Upper lobe of right lung (tissue), 1 donor: ENCODE measurements around the gene MRGPRD. TPM values are rescaled to one million over a fixed set of nuclear protein-coding genes. Genes with fewer than 3 reads are reported as not detected.

Source experiments
- ATAC-seq: fragments of 200-7000 bp; cut with Tn5 transposase; one replicate; pipeline ENCODE4 v1.9.1; 2020; ENCODE audit warnings: mild to moderate bottlenecking, moderate library complexity
- DNase-seq: peaks from one replicate; pipeline ENCODE4 v3.0.0-alpha.2; 2020
- H3K27ac ChIP-seq: fragments of 200-600 bp; one replicate; pipeline ENCODE4 v1.8.0; 2022
- H3K27me3 ChIP-seq: fragments of 200-600 bp; one replicate; pipeline ENCODE4 v1.8.0; 2022; ENCODE audit warnings: mild to moderate bottlenecking
- H3K36me3 ChIP-seq: fragments of 200-600 bp; one replicate; pipeline ENCODE4 v1.8.0; 2022
- H3K4me1 ChIP-seq: fragments of 200-600 bp; one replicate; pipeline ENCODE4 v1.8.0; 2022
- H3K4me3 ChIP-seq: fragments of 200-600 bp; one replicate; pipeline ENCODE4 v1.8.0; 2022; ENCODE audit warnings: mild to moderate bottlenecking
- H3K9me3 ChIP-seq: fragments of 200-600 bp; one replicate; pipeline ENCODE4 v1.8.0; 2022
- intact Hi-C: fragments of 100-400 bp; cut with DNase I; formaldehyde crosslinking; loops from one replicate; pipeline ENCODE4 v1.11.0; 2022
- total RNA-seq: library from RNA; stranded (reverse); fragmentation: NEBNext Ultra II Directional; extraction: Animal tissue kit (Norgen Biotek cat#: 25700); gene quantifications from one replicate; pipeline ENCODE4 v1.2.1, GENCODE V29; 2021
- TF ChIP-seq, protein P1 (sequence below): fragments of 200-600 bp; IDR thresholded peaks from one replicate; pipeline ENCODE4 v1.8.0; 2022; ENCODE audit warnings: antibody characterized with exemption
- donor health status: DM: no; HTN: yes; CAD: no; lungs with severe emphysema.

Gene MRGPRD
- total RNA-seq, 1 donor from 2014 or later = not detected

GRCh38 chr11:68973219-68973618 lies 7.6 kb downstream of the MRGPRD start:
- H3K9me3 ChIP-seq = no peaks in the 10 kb centered on the region
- TF ChIP-seq, protein P1, sequence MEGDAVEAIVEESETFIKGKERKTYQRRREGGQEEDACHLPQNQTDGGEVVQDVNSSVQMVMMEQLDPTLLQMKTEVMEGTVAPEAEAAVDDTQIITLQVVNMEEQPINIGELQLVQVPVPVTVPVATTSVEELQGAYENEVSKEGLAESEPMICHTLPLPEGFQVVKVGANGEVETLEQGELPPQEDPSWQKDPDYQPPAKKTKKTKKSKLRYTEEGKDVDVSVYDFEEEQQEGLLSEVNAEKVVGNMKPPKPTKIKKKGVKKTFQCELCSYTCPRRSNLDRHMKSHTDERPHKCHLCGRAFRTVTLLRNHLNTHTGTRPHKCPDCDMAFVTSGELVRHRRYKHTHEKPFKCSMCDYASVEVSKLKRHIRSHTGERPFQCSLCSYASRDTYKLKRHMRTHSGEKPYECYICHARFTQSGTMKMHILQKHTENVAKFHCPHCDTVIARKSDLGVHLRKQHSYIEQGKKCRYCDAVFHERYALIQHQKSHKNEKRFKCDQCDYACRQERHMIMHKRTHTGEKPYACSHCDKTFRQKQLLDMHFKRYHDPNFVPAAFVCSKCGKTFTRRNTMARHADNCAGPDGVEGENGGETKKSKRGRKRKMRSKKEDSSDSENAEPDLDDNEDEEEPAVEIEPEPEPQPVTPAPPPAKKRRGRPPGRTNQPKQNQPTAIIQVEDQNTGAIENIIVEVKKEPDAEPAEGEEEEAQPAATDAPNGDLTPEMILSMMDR = no peak
- no peak overlapping the region for H3K27ac ChIP-seq
- intact Hi-C loops = no loop called here
- DNase-seq (peak; percentile 3), ATAC-seq (no peak)
- no peaks in the 10 kb centered on the region for H3K4me1 ChIP-seq
- H3K4me3 ChIP-seq = no peak overlapping the region
- no peaks in the 10 kb centered on the region for H3K27me3 ChIP-seq
- no peaks in the 10 kb centered on the region for H3K36me3 ChIP-seq

DNA sequence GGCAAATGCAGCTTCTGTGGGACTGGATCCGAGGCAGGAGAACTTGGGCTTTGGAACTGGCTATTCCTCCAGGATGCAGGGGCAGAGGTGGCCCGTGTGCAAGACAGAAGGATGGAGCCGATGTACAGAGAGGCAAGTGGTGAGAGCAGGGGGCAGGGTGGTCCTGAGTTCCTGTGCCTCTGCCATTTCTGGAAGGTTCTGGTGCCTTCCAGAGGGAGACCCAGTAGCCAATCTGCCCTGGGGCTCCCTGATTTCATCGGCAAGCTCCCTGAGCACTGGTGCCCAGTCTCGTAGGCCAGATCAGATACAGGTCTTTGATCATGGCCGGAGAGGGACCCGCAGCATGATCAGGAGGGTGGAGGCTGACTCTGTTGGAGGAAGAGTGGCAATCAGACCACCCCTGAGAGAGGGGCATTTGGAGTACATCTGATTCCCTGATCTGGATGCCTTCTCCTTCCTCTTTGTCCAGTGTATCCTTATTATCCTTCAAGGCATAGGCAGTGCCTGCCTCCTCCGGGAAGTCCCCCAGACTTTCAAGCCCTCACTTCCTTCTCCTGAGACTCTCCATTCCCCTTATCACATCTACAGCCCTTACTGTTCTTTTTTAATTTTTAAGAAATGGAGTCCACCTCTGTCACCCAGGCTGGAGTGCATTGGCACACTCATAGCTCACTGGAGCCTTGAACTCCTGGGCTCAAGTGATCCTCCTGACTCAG lies 9.7 kb downstream of the MRGPRD start:
- TF ChIP-seq, protein P1 = no peak
- Histone ChIP-seq H3K27ac (no peak overlapping the region), H3K27me3 (no peaks in the 10 kb centered on the region), H3K4me3 (no peak overlapping the region), H3K9me3 (no peaks in the 10 kb centered on the region), H3K36me3 (no peaks in the 10 kb centered on the region), H3K4me1 (no peaks in the 10 kb centered on the region)
- DNase-seq = peak; percentile 40
- intact Hi-C loops = no loop called here
- ATAC-seq = no peak

- DNase-seq (peak; percentile 25), ATAC-seq (no peak)
- Histone ChIP-seq H3K27ac (no peak overlapping the region), H3K4me3 (no peak overlapping the region), H3K9me3 (no peaks in the 10 kb centered on the region), H3K27me3 (no peaks in the 10 kb centered on the region), H3K36me3 (no peaks in the 10 kb centered on the region), H3K4me1 (no peaks in the 10 kb centered on the region)
- intact Hi-C loops = no loop called here
- TF ChIP-seq, protein P1 = no peak
These were observed 11.4 kb downstream of the MRGPRD start for GRCh38 chr11:68969386-68969785.

DNA sequence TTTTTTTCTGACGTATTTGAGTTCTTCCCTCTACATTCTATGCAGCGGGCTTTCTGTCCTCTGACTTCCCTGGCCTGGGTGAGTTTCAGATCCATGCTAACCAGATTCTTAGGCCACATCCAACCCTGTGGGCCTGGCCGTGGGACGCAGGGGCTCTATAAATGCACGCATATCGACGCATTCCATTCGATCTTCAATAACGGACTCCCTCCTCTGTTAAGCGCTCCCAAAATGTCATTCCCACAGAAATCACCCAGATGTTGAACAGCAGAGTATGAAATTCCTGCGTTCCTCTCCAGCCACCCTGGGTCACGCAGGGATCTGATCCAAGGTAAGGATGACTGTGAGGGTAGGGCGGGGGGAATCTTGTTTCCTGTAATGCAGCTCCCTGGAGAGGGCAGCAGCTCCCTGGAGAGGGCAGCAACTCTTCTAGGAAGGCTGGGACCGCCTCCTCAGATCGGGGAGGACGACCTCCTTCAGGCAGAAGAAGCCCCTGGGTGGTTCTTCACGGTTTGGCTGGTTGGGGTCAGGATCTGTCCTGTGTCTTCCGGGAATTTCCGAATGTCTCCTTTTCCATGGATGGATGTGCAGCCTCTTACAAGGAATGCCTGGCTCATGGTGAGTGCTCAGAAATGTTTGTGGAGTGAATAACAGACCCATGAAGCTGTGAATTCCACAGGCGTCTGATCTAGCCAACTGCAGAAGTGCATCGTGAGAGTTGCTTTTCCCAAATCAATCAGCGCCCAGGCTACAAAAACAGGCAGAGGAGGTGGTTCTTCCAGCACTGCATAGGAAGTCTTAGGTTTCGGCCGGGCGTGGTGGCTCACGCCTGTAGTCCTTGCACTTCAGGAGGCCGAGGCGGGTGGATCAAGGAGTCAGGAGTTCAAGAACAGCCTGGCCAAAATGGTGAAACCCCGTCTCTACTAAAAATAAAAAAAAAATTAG lies 12.2 kb downstream of the MRGPRD start:
- H3K27ac ChIP-seq = no peak overlapping the region
- H3K9me3 ChIP-seq = no peaks in the 10 kb centered on the region
- H3K36me3 ChIP-seq = no peaks in the 10 kb centered on the region
- no peak overlapping the region for H3K4me3 ChIP-seq
- intact Hi-C loops = no loop called here
- no peaks in the 10 kb centered on the region for H3K27me3 ChIP-seq
- no peaks in the 10 kb centered on the region for H3K4me1 ChIP-seq
- DNase-seq (peak; percentile 21), ATAC-seq (no peak)
- TF ChIP-seq, protein P1 = no peak

DNA sequence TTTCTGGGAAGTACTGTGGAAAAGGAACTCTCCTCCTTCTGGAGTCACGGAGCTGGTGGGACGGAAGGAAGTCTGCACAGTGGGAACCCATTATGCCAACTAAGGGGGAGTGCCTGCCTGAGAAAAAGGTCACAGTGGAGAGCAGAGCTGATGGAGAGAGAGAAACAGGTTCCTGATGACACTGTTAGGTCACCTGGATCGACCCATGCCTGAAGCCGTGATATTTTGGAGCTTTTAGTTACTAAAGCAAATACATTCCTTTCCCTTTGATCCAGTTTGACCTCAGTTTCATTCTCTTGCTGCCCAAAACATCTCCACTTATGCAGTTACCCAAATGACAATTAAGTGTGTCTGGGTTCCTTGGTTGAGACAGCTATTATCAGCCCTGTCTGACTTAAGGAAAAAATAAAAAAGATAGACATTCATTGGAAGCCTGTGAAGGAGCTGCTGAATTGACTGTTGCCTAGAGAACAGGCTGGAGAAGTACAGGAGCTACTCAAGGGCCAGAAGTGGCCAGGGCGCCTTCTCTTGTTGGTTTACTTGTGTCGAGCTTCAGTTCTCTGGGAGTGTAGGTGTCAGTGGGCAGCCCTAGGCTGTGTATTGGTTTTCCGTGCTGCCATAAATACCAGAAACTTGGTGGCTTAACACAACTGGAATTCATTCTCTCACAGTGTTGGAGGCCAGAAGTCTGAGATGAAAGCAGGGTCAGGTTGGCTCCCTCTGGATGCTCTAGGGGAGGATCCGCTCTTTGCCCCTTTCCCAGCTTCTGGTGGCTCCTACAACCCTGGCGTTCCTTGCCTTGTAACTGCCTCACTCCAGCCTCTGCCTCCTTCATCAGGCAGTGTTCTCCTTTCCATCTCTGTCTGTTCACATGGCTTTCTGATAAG lies 13.6 kb downstream of the MRGPRD start:
- Histone ChIP-seq H3K4me1 (no peaks in the 10 kb centered on the region), H3K9me3 (no peaks in the 10 kb centered on the region), H3K27me3 (no peaks in the 10 kb centered on the region), H3K36me3 (no peaks in the 10 kb centered on the region), H3K27ac (no peak overlapping the region), H3K4me3 (no peak overlapping the region)
- TF ChIP-seq, protein P1 = no peak
- ATAC-seq (no peak), DNase-seq (peak; percentile 12)
- intact Hi-C loops = no loop called here
